ENCODE measurements around the gene DOCK2.

Gene DOCK2

GRCh38 chr5:169956126-169956525 is 319.1 kb downstream of the DOCK2 start:
- no peak for DNase-seq

DNA sequence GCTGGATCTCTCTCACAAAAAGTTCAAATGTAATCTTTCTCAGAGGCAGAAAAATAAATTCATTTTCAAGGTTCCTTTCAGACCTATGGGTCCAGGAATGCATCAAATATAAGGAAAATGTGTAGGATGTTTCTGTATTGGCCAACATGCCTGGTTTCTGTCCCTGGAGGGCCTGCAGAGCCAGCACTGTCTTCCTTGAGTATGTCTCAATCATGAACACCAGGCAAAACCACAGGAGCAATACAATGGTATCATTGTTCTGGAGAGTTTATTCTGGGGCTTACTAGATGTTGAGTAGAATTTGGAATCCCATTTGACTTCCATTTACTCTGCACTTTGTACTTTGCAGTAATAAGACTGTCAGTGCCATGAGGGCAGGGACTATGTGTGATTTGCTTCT is 319.7 kb downstream of the DOCK2 start:
- no peak for DNase-seq

DNA sequence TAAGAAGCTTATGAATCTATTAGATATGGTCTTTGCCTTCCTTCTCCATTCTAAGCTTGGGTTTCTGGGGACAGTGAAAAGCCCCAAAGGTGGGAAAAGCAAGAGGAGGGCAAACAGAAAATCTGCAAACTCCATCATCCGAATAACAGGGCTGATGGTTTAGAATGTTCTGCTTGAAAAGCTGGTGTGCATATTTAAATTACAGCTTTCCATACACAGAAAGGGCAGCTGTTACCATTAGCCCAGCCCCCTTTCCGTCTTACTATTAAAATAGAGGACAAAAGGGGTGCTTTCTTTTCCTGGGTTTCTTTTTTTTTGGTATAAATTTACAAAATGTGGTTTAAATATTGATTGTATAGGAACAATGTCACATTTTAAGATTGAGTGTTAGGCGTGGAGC is 321.2 kb downstream of the DOCK2 start:
- DNase-seq = no peak

DNA sequence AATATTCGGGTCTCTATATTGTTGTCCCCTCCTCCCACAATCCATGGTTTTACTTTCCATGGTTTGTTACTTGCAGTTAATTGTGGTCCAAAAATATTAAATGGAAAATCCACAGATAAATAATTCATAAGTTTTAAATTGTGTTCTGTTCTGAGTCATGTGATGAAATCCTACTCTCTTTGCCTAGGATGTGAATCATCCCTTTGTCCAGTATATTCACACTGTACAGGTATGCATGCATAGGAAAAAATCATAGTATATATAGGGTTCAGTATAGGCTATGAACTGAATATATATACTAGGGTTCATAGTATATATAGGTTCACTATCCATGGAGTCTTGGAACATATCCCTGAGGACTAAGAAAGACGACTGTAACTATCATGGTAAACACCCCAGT is 323.6 kb downstream of the DOCK2 start:
- DNase-seq = no peak

DNA sequence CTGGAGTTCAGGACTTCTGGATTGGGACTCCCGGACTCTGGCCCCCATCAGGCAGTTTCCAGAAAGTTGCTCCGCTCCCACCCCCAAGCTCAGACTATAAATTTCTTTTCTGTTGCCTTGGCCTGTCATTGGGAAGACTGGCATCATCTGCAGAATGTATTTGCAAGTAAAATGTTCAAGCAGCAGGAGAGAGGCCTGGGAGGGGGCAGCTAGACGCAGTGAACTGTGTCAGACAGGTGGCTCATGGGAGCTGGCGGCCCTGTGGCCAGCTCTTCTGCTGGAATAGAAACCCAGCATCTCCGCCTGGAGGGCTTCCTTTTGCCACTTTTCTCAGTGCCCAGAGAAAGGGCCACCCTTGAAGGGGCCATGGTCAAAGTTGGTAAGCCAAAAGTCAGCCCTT is 327.2 kb downstream of the DOCK2 start:
- DNase-seq = no peak

- DNase-seq = no peak
Measured at GRCh38 chr5:169970339-169970738, 333.3 kb downstream of the DOCK2 start.

GRCh38 chr5:169970911-169971765 is 334.1 kb downstream of the DOCK2 start:
- DNase-seq = no peak

DNA sequence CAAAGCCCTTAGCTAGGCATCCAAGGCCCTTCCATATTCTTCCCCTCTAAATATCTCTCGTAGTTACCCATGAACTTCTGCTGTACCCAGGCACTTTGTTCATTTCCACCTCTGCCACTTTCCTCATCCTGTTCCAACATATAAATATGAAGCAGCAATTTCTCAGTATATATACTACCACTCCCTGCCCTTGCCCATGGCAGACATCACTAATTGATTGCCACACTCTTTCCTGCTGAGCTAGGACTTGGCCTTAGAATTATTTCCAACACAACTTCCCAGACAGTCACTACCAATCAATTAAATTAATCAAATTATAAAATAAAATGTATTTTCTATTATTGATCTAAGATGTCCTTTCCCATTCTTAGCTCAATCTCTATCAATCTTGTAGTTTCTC is 334.7 kb downstream of the DOCK2 start:
- DNase-seq = no peak

DNA sequence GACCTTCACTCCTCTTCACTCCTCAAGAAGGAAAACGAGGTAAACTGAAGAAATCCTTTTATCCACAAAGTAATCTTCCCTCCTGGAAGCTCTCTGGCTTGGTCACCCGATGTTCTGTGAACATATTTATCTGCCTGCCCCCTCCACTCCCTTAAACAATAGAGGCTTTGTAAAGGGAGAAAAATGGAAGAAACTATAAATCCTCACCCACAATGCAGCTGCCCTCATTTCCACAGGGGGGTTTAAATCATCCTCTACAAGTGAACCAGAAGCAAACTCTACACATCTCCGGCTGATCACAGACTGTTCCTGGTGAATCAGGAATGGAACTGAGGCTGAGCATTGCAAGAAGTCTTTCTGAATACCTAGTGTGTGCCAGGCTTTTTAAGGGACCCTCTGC is 336.0 kb downstream of the DOCK2 start:
- no peak for DNase-seq

DNA sequence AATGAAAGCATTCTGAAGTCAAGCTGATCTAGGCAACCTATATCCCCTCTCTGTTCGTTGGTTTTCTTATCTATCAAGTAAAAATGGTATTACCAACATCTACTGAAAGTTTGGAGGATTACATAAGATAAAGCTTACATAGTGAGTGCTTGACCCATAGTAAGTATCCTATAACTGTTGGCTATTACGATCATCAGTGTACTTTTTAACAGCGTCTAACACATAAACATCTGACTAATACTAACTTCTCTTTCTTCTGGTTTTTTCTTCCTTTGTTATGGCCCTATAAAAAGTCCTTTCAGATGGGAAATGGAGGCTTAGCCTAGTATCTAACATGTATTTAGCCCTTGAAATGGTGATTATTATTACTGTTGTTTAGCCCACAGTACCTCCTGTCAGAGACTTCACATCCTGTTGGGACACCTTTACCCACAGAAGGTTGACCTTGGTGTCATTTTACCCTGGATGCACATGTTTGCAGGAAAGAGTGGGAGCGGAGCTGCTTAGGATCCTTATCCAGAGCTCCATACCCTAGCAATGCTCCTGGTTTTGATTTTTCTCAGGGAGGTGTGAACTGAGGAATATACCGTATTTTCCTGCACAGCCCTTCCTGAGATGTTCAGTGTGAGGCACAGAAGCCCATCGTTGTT is 337.2 kb downstream of the DOCK2 start:
- no peak for DNase-seq

- no peak for DNase-seq
Measured at GRCh38 chr5:169978714-169979113, 341.6 kb downstream of the DOCK2 start.

- DNase-seq = no peak
Measured at GRCh38 chr5:169979871-169980270, 342.8 kb downstream of the DOCK2 start.

GRCh38 chr5:169980418-169981053 is 343.5 kb downstream of the DOCK2 start, which contains the start of gene INSYN2B:
TSS of gene INSYN2B (minus strand) at chr5:169980495. CDS start at chr5:169883898, 96,597 bp downstream.
- no peak for DNase-seq

- no peak for DNase-seq
Measured at GRCh38 chr5:169988206-169988605, 351.1 kb downstream of the DOCK2 start.

DNA sequence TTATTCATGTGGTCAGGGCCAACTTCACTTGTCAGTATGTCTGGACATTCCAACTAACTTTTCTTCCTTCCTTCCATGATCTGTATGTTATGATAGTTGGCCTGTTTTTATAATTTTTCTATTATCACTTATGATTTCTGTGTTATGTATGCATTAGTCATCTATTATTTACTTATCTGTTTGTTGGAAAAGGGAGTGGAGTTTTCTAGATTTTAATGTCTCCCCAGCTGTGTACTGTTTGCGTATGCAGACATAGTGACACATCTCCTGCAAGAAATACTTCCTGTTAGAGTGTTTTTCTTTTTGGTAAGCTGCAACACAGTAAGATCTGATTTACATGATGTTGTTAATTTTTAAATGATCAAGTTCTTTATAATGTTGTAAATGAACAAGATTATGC is 351.9 kb downstream of the DOCK2 start:
- DNase-seq = no peak

GRCh38 chr5:169989365-169989764 is 352.3 kb downstream of the DOCK2 start:
- DNase-seq = no peak

DNA sequence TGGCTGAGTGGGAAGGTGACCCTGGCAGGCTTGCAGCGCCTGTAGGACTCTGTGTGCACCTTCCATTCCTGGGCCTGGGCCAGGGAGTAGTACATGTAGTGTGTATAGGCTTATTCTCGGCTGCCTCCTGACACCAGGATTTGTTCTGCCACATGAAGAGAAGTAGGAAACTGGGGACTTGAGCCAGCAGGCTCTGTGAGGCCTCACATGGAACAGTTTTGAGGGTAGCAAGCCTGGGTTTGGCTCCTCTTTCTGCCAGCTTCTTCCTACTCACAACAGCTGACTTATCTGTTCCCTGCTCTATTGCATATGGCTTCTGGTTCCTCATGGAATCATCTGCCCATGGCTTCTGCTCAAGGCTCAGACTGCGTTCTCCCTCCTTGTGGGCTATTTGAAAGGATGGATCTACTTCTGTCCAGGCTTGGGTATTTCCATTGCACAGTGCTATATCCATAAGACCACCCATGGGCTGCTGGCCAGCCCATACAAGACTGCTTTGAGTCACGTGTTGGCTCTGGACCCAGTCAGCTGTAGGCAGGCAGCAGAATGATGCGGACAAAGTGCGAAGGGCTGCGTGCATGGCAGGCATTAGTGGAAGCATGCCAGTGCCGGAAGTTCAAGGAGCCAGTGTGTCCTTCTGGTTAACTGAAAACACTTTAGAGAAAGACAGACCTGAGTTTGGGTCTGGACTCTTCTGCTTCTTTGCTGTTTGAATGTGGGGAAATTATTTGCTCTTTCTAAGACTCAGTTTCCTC is 354.2 kb downstream of the DOCK2 start:
- DNase-seq = no peak

DNA sequence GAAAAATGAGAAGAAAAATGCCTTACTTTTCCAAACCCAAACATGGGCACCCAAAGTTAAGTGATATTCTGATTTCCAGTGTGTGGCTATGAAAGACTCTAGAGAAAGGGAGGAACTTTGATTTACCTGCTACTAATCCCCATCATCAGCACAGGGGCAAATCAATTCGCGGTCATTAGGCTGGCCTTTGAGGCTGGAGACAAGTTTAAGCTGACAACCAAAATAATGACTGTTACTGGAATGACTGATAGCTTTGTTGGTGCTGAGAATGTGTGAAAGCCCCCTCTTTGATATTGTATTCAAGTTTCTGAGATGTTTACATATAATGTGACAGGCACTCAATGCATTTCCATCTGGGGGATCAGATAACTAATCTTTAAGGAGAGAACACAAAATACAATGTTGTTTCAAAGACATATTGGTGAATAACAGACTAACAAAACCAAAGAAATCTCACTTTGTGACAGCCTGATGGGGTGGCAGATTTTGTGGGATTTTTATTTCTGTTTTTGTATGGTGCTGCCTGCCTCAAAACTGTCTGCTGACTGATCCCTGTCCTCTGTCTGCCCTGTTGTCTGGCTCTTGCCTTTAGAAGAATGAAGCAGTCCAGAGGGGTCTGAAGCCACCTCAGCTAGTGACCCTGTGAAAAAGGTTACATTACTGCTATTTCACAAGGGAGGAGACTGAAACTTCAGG is 355.9 kb downstream of the DOCK2 start:
- DNase-seq = no peak

DNA sequence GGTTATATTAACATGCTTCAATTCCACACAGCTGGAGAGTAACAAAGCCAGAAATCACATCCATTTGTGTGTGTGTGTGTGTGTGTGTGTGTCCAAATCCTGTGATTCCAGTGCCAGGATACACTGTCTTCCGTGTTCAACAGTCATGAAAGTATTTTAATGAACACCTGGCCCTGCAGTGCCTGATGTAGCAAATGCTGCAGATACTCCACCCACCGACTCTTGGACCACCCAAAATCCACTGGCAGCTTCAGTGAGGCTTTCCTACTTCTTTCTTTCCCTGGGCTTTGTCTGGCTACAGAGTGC is 356.4 kb downstream of the DOCK2 start:
- no peak for DNase-seq

DNA sequence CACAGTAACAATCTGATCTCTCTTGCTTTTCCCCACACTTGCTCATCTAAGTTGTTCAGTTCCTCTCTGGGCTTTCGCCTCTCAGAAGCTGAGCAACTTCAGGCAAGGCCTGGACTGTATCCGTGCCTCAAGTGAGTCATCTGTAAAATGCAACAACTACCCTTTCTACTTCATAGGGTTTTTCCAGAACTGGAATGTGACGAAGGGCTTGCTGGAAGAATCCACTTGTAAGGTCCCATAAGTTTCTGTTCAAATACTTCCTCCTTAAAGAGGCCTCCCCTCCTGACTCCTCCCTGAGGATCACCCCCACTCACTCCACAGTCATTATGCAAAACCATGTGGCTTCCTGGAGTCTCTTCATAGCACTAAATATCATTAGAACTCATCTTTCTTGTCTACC is 360.7 kb downstream of the DOCK2 start:
- no peak for DNase-seq

DNA sequence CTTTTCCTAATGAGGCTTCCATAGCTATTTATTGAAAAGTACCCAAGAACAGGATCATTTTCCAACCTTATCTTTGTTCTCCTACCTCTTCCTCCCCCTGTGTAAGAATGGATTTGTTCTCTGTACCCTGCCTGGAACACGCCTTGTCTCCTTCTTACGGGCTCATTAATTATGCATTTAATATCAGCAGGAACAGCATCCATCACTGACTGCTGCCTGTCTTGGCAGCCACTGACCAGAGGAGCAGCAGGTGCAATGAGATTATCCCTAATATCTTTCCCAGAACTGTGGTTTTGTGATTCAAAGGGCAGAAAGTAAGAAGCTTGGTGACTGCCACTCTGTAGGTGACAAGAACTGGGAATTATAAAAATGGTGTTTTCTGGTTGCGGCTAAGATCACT is 362.5 kb downstream of the DOCK2 start:
- no peak for DNase-seq

- no peak for DNase-seq
Measured at GRCh38 chr5:170000155-170000554, 363.1 kb downstream of the DOCK2 start.

DNA sequence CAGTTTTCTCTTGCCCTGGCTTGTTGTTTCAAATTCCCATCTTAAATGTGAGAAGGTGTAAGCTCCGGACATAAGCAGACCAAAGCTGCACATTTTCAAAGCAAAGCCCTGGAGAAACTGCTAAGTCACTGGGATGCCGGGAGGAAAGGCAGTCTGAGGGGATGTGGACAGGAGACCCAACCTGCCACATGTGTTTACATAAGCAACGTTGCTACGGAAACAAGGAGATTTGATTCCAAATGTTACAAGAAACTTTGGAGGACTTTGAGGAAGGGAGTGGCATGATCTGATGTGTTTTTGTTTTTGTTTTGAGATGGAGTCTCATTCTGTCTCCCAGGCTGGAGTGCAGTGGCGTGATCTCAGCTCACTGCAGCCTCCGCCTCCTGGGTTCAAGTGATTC is 368.9 kb downstream of the DOCK2 start:
- DNase-seq = no peak

Measured in NCI-H1417 treated with DMSO at 0.1 percent for 48 hours (cell line).